Activated gamma-delta T cell treated with Interleukin-2 at 50 U/mL for 16 hours (primary cell): ENCODE measurements around the gene CD164L2.

ENCODE experiments used
- DNase-seq: peaks from one replicate; pipeline ENCODE4 v3.0.0-alpha.2; 2020

CD164L2 gene

DNA sequence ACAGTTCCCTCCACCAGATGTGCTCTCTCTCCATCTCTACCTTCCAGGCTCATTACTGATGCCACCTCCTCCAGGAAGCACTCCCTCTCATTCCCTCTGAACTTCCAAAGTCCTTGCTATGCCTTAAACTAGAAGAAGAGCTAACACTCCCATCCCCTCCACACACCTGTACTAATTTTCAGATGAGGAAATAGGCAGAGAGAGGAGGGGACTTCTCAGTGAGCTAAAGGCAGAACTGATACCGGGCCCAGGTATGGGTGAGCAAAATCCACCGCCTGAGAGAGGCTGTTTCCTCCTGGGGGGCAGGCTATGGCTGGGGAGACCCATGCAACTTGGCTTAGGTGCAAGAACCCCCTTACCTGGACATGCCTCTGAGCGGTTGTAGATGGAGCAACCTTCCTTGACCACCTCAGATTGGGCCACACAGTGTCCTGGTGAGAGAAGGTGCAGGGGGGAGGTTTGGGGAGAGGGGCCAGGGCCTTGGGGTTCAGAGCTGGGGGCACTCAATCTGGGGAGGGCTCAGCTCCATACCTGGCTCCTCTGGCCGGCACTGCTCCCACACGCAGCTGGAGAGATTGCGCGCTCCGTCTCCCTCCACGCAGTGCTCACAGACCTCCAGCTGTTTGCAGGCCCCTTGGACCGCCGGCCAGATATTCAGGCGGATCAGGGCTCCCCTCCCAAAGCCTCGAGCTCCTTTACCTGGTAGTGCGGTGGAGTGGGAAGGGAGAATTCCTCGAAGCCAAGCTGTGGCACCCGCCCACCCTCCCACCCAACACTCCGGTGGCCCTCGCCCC lies 967 bp downstream of the CD164L2 start:
- DNase-seq, result no peak

- DNase-seq, result no peak
Measured at GRCh38 chr1:27380766-27381733, 2.1 kb downstream of the CD164L2 start.

DNA sequence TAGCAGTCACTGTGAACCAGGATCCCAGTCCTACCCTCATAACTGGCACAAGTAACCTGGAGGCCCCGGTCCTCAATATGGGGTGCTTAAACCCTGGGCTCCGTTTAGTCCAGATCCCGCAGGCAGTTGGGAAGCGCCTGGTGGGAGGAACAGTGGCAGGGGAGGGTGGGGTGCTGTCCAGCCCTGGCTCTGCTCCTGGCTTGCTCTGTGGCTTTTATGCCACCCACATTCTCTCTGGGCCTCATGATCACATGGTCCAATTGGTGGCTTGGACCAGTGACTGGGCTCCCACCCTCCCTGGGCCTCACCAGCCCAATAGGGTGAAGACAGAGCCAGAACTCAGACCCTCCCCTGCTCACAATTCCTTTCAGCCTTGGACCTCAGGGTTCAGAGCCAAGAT lies 2.9 kb downstream of the CD164L2 start:
- no peak for DNase-seq

DNA sequence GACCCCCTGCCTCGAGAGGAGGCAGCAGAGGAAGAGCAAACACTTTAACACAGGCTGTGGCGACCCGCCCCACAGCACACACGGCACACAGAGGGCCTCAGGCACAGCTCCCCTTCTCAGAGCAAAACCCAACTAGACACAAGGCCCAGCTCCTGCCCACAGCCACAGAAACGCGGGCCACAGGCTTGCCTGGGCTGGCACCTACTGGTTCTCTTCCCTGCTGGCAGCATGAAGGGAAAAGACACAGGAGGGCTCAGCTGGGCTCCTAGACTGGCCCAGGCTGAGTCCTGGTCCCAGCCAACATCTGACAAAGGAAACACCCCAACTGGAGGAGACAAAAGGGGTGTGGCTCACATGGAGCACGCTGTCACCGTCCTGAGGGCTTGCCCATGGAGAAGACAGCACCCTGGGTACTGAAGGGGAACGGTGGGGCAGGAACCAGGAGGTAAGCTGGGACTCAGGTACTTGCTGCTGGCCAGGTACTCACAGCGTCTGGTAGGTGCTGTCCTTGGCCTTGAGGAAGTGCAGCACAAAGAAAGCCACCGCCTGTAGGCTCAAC lies 3.5 kb downstream of the CD164L2 start:
- DNase-seq, result no peak

- DNase-seq, result no peak
Measured at GRCh38 chr1:27377760-27378495, 5.2 kb downstream of the CD164L2 start.

DNA sequence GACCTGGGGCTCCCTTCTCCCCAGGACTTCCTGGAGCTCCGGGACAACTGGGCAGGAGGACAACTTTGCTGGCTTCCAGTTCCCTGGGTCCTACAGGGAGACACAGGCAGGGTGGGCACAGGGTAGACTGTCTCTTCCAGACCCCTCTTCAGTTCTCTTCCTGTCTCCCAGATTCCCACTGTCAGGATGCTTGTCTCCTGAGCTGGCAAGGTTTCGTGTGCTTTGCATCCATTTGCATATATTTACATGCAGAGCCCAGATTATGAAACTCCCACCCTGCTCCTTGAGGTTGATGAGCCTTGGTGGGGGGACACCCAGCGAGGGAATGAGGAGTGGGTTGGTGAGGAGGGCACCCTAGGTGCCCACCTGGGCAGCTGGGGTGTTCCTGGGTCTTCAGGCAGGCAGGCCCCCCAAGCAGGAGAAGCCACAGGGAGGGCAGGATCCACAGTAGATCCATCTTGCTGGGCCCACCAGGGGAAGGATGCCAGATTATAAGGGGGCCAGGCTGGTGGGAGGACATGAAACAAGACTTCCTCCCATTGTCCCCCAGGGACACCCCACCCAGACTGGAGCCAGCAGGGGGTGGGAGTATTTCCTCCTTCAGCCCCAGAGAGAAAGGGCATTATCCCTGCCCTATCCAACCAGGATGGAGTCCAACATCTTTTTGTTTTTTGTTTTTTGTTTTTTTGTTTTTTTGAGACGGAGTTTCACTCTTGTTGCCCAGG lies 8.6 kb downstream of the CD164L2 start, which contains the start of gene FCN3:
Gene FCN3 (minus strand): TSS at position 463 of the 725 bp plus-strand sequence. CDS start 6 bp downstream, at position 457.
- no peak for DNase-seq

GRCh38 chr1:27372808-27373690 lies 10.1 kb downstream of the CD164L2 start:
- DNase-seq, result no peak

DNA sequence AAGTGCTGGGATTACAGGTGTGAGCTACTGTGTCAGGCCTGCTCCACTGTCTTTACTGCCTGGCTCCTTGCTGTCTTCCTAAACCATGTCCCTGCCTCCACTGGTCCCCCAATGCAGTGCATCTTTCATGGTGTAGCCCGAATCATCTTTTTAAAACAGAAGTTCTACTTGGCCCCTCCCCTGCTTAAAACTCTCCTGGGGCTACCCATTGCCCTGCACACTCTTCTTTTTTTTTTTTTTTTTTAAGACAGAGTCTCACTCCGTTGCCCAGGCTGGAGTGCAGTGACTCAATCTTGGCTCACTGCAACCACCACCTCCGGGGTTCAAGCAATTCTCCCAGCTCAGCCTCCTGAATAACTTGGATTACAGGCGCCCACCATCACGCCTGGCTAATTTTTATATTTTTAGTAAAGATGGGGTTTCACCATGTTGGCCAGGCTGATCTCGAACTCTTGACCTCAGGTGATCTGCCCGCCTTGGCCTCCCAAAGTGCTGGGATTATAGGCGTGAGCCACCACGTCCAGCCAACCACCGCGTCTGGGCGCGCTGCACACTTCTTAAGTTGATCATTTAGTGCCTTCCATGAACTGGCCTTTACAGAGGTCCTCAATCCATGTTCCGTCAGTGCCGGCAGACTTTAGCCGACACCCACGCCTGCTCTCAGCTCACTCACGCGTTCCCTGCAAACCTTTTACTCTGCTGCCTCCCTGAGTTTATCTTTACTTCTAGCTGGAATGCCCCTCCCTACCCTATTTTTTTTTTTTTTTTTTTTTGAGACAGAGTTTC lies 10.9 kb downstream of the CD164L2 start:
- no peak for DNase-seq

- DNase-seq, result no peak
Measured at GRCh38 chr1:27368869-27369582, 14.1 kb downstream of the CD164L2 start.

- DNase-seq, result no peak
Measured at GRCh38 chr1:27367160-27367650, 15.9 kb downstream of the CD164L2 start.

DNA sequence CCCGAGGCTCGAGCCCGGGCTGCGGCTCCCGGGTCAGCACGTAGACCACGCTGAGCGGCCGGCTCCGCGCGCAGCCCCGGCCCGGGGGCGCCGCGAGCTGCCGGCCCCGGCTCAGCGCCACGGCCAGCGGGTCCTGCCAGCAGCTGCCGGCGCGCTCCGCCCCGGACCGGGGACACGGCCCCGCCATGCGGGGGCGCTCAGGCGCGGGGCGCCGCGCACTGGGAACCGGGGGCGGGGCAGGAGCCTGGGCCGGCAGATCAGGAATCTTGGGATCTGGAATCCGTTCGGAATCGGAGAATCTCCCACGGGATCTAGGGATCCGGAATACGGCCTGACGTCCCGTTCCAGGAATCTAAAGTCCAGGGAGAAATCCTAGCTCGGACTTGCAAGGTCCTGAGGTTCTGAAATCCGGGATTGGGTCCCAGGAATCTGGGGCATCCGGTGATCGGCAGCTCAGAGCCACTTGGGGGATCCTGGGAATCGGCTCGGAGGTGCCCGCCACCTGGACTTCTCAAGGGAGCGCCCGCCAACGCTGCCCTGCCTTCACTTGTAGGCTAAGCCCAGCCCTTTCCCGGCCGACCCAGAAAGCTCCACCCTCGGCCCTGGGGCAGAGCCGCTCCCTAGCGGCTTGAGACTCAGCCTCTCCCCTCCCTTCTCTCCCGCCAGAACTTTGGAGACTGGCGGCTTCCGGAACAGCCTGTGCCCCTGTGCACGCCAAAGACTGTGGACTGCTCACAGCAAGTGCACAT lies 16.5 kb downstream of the CD164L2 start, which contains the start of gene MAP3K6:
Gene MAP3K6 (minus strand): TSS at position 551 of the 749 bp plus-strand sequence. CDS start 364 bp downstream, at position 187.
- no peak for DNase-seq

- peak; percentile 64 for DNase-seq
Measured at GRCh38 chr1:27366113-27366410, 17.1 kb downstream of the CD164L2 start.

- DNase-seq, result peak; percentile 72
Measured at GRCh38 chr1:27365372-27366112, 17.6 kb downstream of the CD164L2 start.

DNA sequence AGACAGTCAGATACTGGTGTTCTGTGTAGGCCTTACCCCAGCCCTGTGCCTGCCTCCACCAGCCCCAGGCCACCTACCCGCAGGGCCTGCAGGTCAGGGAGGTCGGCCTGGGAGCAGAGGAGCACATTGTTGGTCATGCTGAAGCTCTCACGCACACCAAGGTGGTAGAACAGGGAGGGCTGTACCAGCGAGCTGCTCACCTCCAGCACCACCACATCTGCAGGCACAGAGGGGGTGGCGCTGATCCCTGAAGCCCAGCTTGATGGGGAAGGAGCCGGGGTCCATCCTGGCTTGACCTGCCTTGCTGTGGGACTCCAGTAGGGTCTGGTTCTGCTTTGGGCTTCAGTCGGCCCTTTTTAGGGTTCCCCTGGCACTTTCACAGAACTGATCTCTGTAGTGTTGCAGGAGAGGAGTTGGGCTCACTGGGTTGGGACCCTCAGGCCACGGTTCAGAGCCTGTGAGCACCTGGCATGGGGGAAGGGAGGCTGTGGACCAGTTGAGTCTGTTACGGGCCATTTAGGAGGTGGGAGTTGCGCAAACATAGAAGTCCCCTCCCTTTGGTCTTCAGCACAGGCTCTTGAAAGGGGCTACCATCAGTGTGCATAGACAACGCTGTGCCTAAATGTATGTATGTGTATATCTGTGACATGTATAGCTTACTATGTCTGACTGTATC lies 18.3 kb downstream of the CD164L2 start:
- no peak for DNase-seq

- no peak for DNase-seq
Measured at GRCh38 chr1:27363766-27364695, 19.1 kb downstream of the CD164L2 start.

- DNase-seq, result no peak
Measured at GRCh38 chr1:27361553-27361952, 21.6 kb downstream of the CD164L2 start.
